ENCODE measurements around the gene MRPS27. TPM values are rescaled to one million over a fixed set of nuclear protein-coding genes. Genes with fewer than 3 reads are reported as not detected.

Gene MRPS27
- 10 to 100 TPM; 18.0 to 29.2 TPM for polyA plus RNA-seq

GRCh38 chr5:72319976-72320752, at the start of gene MRPS27, which contains the start of gene PTCD2:
Gene MRPS27, minus strand, starts transcription at chr5:72320240. Its CDS starts 19 bp downstream, at chr5:72320221.
Gene PTCD2, plus strand, starts transcription at chr5:72320373. Its CDS starts 10 bp downstream, at chr5:72320383.
- peak within 1 kb of the TSS; percentile 68 to 86 for H3K27ac ChIP-seq (ENCODE audit: low read depth in 2 of 2, low read length in 1 of 2)
- no peaks in the 10 kb centered on the region for H3K9me3 ChIP-seq (ENCODE audit: control insufficient read depth in 2 of 2, insufficient read depth in 1 of 2, low read depth in 1 of 2, low read length in 1 of 2)
- H3K4me1 ChIP-seq (ENCODE audit: control insufficient read depth in 2 of 2, insufficient read depth in 2 of 2, low read length in 1 of 2) = no peaks in the 10 kb centered on the region
- H3K27me3 ChIP-seq (ENCODE audit: control insufficient read depth in 1 of 2, insufficient read depth in 2 of 2, low read length in 2 of 2) = no peaks in the 10 kb centered on the region
- peaks cover 0 to 5% of the 10 kb centered on the region in 2 donors for H3K36me3 ChIP-seq (ENCODE audit: control insufficient read depth in 2 of 2, insufficient read depth in 2 of 2, low read length in 1 of 2)
- 0% methylated on average over 40 of the region's 40 CpGs for WGBS, 2 donors
- peak within 1 kb of the TSS; percentile 64 to 91 for H3K4me3 ChIP-seq (ENCODE audit: low read depth in 1 of 2, low read length in 2 of 2)

GRCh38 chr5:72369711-72370110, 49.7 kb upstream of the MRPS27 start:
- no peaks in the 10 kb centered on the region for H3K27me3 ChIP-seq (ENCODE audit: control insufficient read depth in 1 of 2, insufficient read depth in 2 of 2, low read length in 2 of 2)
- WGBS, 2 donors = 86 to 87% methylated on average over 3 of the region's 3 CpGs
- no peaks in the 10 kb centered on the region for H3K4me1 ChIP-seq (ENCODE audit: control insufficient read depth in 2 of 2, insufficient read depth in 2 of 2, low read length in 1 of 2)
- H3K27ac ChIP-seq (ENCODE audit: low read depth in 2 of 2, low read length in 1 of 2) = no peak overlapping the region
- H3K36me3 ChIP-seq (ENCODE audit: control insufficient read depth in 2 of 2, insufficient read depth in 2 of 2, low read length in 1 of 2) = no peaks in the 10 kb centered on the region
- no peaks in the 10 kb centered on the region for H3K9me3 ChIP-seq (ENCODE audit: control insufficient read depth in 2 of 2, insufficient read depth in 1 of 2, low read depth in 1 of 2, low read length in 1 of 2)
- H3K4me3 ChIP-seq (ENCODE audit: low read depth in 1 of 2, low read length in 2 of 2) = no peak overlapping the region

DNA sequence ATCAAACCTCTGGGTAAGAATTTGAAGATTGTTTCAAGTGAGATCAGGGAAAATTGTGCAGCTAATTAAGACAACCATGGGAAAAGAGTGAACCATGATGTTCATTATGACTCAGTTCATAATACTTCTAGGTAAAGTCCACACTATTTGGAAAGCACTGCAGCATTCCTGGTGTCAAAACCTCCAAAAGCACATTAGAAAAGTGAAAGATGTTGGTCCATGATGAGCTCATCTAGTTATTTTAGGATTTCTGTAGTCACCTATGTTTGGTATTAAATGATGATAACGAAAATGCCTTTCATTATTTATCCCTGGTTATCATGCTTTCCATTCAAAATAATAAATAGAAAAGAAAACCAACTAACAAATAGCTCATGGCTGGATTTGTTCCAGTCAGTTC, 49.3 kb upstream of the MRPS27 start:
- no peak overlapping the region for H3K4me3 ChIP-seq (ENCODE audit: low read depth in 1 of 2, low read length in 2 of 2)
- 76% methylated on average over 1 of the region's 1 CpG for WGBS, 2 donors
- H3K36me3 ChIP-seq (ENCODE audit: control insufficient read depth in 2 of 2, insufficient read depth in 2 of 2, low read length in 1 of 2) = no peaks in the 10 kb centered on the region
- no peak overlapping the region for H3K27ac ChIP-seq (ENCODE audit: low read depth in 2 of 2, low read length in 1 of 2)
- no peaks in the 10 kb centered on the region for H3K4me1 ChIP-seq (ENCODE audit: control insufficient read depth in 2 of 2, insufficient read depth in 2 of 2, low read length in 1 of 2)
- H3K9me3 ChIP-seq (ENCODE audit: control insufficient read depth in 2 of 2, insufficient read depth in 1 of 2, low read depth in 1 of 2, low read length in 1 of 2) = no peaks in the 10 kb centered on the region
- H3K27me3 ChIP-seq (ENCODE audit: control insufficient read depth in 1 of 2, insufficient read depth in 2 of 2, low read length in 2 of 2) = no peaks in the 10 kb centered on the region

DNA sequence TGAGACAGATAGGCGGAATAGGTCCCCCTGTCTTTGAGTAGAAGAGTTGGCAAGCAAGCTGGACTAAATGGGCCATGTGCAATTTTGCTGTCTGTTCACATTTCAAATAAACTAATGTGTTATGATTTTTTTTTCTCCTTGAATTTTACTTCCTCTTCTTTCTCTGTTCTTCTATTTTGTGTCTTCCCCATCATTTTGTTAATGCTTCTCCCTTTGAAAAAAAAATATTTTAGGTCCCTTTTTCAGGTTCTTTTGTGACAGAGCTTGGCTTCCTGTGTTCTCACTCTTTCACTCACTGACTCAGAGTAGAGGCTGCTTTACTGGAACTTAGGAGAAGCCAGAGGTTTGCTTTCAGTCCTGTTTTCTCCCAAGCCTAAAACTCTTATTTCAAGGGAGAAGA, 48.2 kb upstream of the MRPS27 start:
- H3K36me3 ChIP-seq (ENCODE audit: control insufficient read depth in 2 of 2, insufficient read depth in 2 of 2, low read length in 1 of 2) = peaks cover 0 to 2% of the 10 kb centered on the region in 2 donors
- WGBS, 2 donors = 92 to 98% methylated on average over 1 of the region's 1 CpG
- H3K9me3 ChIP-seq (ENCODE audit: control insufficient read depth in 2 of 2, insufficient read depth in 1 of 2, low read depth in 1 of 2, low read length in 1 of 2) = no peaks in the 10 kb centered on the region
- no peaks in the 10 kb centered on the region for H3K4me1 ChIP-seq (ENCODE audit: control insufficient read depth in 2 of 2, insufficient read depth in 2 of 2, low read length in 1 of 2)
- no peaks in the 10 kb centered on the region for H3K27me3 ChIP-seq (ENCODE audit: control insufficient read depth in 1 of 2, insufficient read depth in 2 of 2, low read length in 2 of 2)
- no peak overlapping the region for H3K27ac ChIP-seq (ENCODE audit: low read depth in 2 of 2, low read length in 1 of 2)
- H3K4me3 ChIP-seq (ENCODE audit: low read depth in 1 of 2, low read length in 2 of 2) = no peak overlapping the region

- no peaks in the 10 kb centered on the region for H3K4me1 ChIP-seq (ENCODE audit: control insufficient read depth in 2 of 2, insufficient read depth in 2 of 2, low read length in 1 of 2)
- peaks cover 0 to 2% of the 10 kb centered on the region in 2 donors for H3K36me3 ChIP-seq (ENCODE audit: control insufficient read depth in 2 of 2, insufficient read depth in 2 of 2, low read length in 1 of 2)
- no peaks in the 10 kb centered on the region for H3K9me3 ChIP-seq (ENCODE audit: control insufficient read depth in 2 of 2, insufficient read depth in 1 of 2, low read depth in 1 of 2, low read length in 1 of 2)
- no peak overlapping the region for H3K4me3 ChIP-seq (ENCODE audit: low read depth in 1 of 2, low read length in 2 of 2)
- H3K27me3 ChIP-seq (ENCODE audit: control insufficient read depth in 1 of 2, insufficient read depth in 2 of 2, low read length in 2 of 2) = no peaks in the 10 kb centered on the region
- H3K27ac ChIP-seq (ENCODE audit: low read depth in 2 of 2, low read length in 1 of 2) = no peak overlapping the region
- 31 to 33% methylated on average over 7 of the region's 7 CpGs for whole genome bisulfite sequencing, 2 donors
Measured at GRCh38 chr5:72366324-72366976, 46.4 kb upstream of the MRPS27 start.

DNA sequence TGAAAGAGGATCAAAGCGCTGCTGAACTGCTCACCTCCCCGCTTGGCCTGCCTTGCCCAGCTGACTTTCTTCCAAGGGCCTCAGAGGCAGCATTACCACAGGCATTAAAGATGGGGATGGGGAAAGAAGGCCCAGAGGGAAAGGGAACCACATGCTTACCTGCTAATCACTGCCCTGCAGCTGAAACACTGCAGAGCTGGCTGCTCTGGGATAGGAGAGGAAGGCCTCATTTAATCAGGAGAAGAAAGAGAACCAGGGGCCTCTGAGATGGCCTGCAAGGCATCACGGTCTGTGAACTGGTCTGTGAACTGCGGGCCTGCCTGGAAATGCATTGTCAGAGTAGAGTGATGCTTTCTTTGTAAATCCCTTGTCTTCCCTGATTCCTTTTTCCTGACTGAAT, 44.9 kb upstream of the MRPS27 start:
- Histone ChIP-seq H3K27me3 (ENCODE audit: control insufficient read depth in 1 of 2, insufficient read depth in 2 of 2, low read length in 2 of 2) (no peaks in the 10 kb centered on the region), H3K4me3 (ENCODE audit: low read depth in 1 of 2, low read length in 2 of 2) (no peak overlapping the region), H3K36me3 (ENCODE audit: control insufficient read depth in 2 of 2, insufficient read depth in 2 of 2, low read length in 1 of 2) (peaks cover 0 to 2% of the 10 kb centered on the region in 2 donors), H3K4me1 (ENCODE audit: control insufficient read depth in 2 of 2, insufficient read depth in 2 of 2, low read length in 1 of 2) (no peaks in the 10 kb centered on the region), H3K9me3 (ENCODE audit: control insufficient read depth in 2 of 2, insufficient read depth in 1 of 2, low read depth in 1 of 2, low read length in 1 of 2) (no peaks in the 10 kb centered on the region), H3K27ac (ENCODE audit: low read depth in 2 of 2, low read length in 1 of 2) (no peak overlapping the region)
- WGBS, 2 donors = 92 to 98% methylated on average over 4 of the region's 4 CpGs

- 93 to 98% methylated on average over 1 of the region's 1 CpG for WGBS, 2 donors
- H3K36me3 ChIP-seq (ENCODE audit: control insufficient read depth in 2 of 2, insufficient read depth in 2 of 2, low read length in 1 of 2) = peaks cover 2 to 5% of the 10 kb centered on the region in 2 donors
- no peaks in the 10 kb centered on the region for H3K4me1 ChIP-seq (ENCODE audit: control insufficient read depth in 2 of 2, insufficient read depth in 2 of 2, low read length in 1 of 2)
- no peaks in the 10 kb centered on the region for H3K27me3 ChIP-seq (ENCODE audit: control insufficient read depth in 1 of 2, insufficient read depth in 2 of 2, low read length in 2 of 2)
- H3K4me3 ChIP-seq (ENCODE audit: low read depth in 1 of 2, low read length in 2 of 2) = no peak overlapping the region
- H3K27ac ChIP-seq (ENCODE audit: low read depth in 2 of 2, low read length in 1 of 2) = no peak overlapping the region
- H3K9me3 ChIP-seq (ENCODE audit: control insufficient read depth in 2 of 2, insufficient read depth in 1 of 2, low read depth in 1 of 2, low read length in 1 of 2) = no peaks in the 10 kb centered on the region
Measured at GRCh38 chr5:72364171-72364570, 44.1 kb upstream of the MRPS27 start.

DNA sequence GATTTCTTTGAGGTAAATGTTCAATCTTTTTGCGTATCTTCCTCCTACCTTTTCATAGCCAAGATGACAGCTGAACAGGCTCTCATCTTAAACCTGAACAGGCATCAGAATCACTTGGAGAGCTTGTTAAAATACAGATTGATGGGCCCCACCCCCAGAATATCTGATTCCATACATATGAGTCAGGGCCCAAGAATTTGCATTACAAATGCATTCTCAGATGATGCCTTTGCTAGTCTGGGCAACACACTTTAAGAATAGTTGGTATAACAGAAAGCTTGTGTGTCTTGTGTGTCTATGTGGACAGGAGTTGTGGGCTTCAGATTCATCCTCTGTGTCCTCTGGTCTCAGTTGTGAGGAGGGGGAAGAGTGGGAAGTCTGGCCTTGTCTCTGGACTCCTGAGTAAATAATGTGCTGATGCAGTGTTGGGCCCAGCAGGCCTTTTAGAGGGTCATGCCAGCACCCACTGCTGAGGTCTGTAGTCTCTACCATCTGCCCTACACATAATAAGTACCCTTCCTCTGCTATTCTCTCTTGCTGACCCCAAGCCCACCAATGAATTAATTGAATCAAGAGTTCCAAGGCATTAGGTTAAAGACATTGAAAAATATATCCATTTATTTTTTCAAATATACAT, 43.2 kb upstream of the MRPS27 start:
- Histone ChIP-seq H3K36me3 (ENCODE audit: control insufficient read depth in 2 of 2, insufficient read depth in 2 of 2, low read length in 1 of 2) (peaks cover 2 to 9% of the 10 kb centered on the region in 2 donors), H3K27ac (ENCODE audit: low read depth in 2 of 2, low read length in 1 of 2) (no peak overlapping the region), H3K4me1 (ENCODE audit: control insufficient read depth in 2 of 2, insufficient read depth in 2 of 2, low read length in 1 of 2) (no peaks in the 10 kb centered on the region), H3K4me3 (ENCODE audit: low read depth in 1 of 2, low read length in 2 of 2) (no peak overlapping the region), H3K9me3 (ENCODE audit: control insufficient read depth in 2 of 2, insufficient read depth in 1 of 2, low read depth in 1 of 2, low read length in 1 of 2) (no peaks in the 10 kb centered on the region), H3K27me3 (ENCODE audit: control insufficient read depth in 1 of 2, insufficient read depth in 2 of 2, low read length in 2 of 2) (no peaks in the 10 kb centered on the region)
- 93 to 94% methylated on average over 1 of the region's 1 CpG for WGBS, 2 donors

DNA sequence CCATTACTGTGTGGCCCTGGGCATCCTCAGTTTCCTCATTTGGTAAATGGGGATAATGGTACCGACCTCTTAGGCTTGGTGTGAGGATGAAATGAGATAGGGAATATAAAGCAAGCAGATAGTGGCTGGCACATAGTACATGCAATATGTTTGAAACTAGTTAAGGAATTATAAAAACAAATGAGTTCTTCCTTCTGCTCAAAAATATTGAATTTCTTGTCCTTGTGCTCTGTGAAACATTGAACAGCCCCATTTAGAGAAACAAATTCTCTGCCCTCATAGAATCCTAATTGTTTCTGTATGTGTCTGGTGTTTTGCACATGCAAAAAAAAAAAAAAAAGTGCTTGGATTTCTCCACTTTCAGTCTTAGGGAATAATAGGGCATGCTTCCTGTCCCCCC, 39.8 kb upstream of the MRPS27 start:
- 96 to 100% methylated on average over 1 of the region's 1 CpG for WGBS, 2 donors
- Histone ChIP-seq H3K27ac (ENCODE audit: low read depth in 2 of 2, low read length in 1 of 2) (no peak overlapping the region), H3K9me3 (ENCODE audit: control insufficient read depth in 2 of 2, insufficient read depth in 1 of 2, low read depth in 1 of 2, low read length in 1 of 2) (no peaks in the 10 kb centered on the region), H3K27me3 (ENCODE audit: control insufficient read depth in 1 of 2, insufficient read depth in 2 of 2, low read length in 2 of 2) (no peaks in the 10 kb centered on the region), H3K4me1 (ENCODE audit: control insufficient read depth in 2 of 2, insufficient read depth in 2 of 2, low read length in 1 of 2) (no peaks in the 10 kb centered on the region), H3K4me3 (ENCODE audit: low read depth in 1 of 2, low read length in 2 of 2) (no peak overlapping the region), H3K36me3 (ENCODE audit: control insufficient read depth in 2 of 2, insufficient read depth in 2 of 2, low read length in 1 of 2) (peaks cover 2 to 10% of the 10 kb centered on the region in 2 donors)
